Duodenal mucosa (tissue), 2 donors: Measurements from ENCODE around the gene BSPRY.

Experiments
- H3K27ac ChIP-seq: one replicate; pipeline ENCODE4 v1.7.0; 2013; ENCODE audit warnings: low read depth, low read length
- H3K27me3 ChIP-seq, 2 donors: one replicate each; pipeline ENCODE4 v1.7.0; 2013; ENCODE audit warnings: low read length in 2 of 2, control low read depth in 1 of 2; ENCODE audit not compliant: insufficient read depth in 2 of 2, control insufficient read depth in 1 of 2
- H3K36me3 ChIP-seq, 2 donors: one replicate each; pipeline ENCODE4 v1.7.0; 2013; ENCODE audit warnings: low read length in 2 of 2, control low read depth in 1 of 2; ENCODE audit not compliant: insufficient read depth in 2 of 2, control insufficient read depth in 1 of 2
- H3K4me1 ChIP-seq, 2 donors: one replicate each; pipeline ENCODE4 v1.7.0; 2013; ENCODE audit warnings: low read length in 2 of 2, control low read depth in 1 of 2; ENCODE audit not compliant: insufficient read depth in 2 of 2, control insufficient read depth in 1 of 2
- H3K4me3 ChIP-seq, 2 donors: one replicate each; pipeline ENCODE4 v1.7.0; 2013; ENCODE audit warnings: low read length in 2 of 2, low read depth in 1 of 2
- H3K9ac ChIP-seq, 2 donors: one replicate each; pipeline ENCODE4 v1.7.0; 2013; ENCODE audit warnings: low read length in 2 of 2, low read depth in 1 of 2
- H3K9me3 ChIP-seq, 2 donors: one replicate each; pipeline ENCODE4 v1.7.0; 2013; ENCODE audit warnings: low read length in 2 of 2, control low read depth in 1 of 2; ENCODE audit not compliant: control insufficient read depth in 1 of 2

Gene BSPRY

GRCh38 chr9:113390192-113390960 lies 41.0 kb downstream of the BSPRY start:
- Histone ChIP-seq H3K9me3 (no peaks in the 10 kb centered on the region), H3K4me1 (peaks cover 38 to 40% of the 10 kb centered on the region in 2 donors), H3K36me3 (peaks cover 28 to 62% of the 10 kb centered on the region in 2 donors), H3K27ac (no peak overlapping the region), H3K27me3 (no peaks in the 10 kb centered on the region), H3K4me3 (no peak overlapping the region), H3K9ac (no peak overlapping the region)

GRCh38 chr9:113391917-113392316 lies 42.6 kb downstream of the BSPRY start:
- Histone ChIP-seq H3K27ac (no peak overlapping the region), H3K9me3 (no peaks in the 10 kb centered on the region), H3K4me1 (peaks cover 27 to 42% of the 10 kb centered on the region in 2 donors), H3K4me3 (no peak overlapping the region), H3K9ac (no peak overlapping the region), H3K36me3 (peaks cover 31 to 59% of the 10 kb centered on the region in 2 donors), H3K27me3 (no peaks in the 10 kb centered on the region)

GRCh38 chr9:113393281-113393680 lies 43.9 kb downstream of the BSPRY start:
- no peak overlapping the region for H3K27ac ChIP-seq
- H3K9ac ChIP-seq = no peak overlapping the region
- peaks cover 27 to 40% of the 10 kb centered on the region in 2 donors for H3K4me1 ChIP-seq
- no peaks in the 10 kb centered on the region for H3K9me3 ChIP-seq
- peaks cover 31 to 54% of the 10 kb centered on the region in 2 donors for H3K36me3 ChIP-seq
- H3K27me3 ChIP-seq = no peaks in the 10 kb centered on the region
- H3K4me3 ChIP-seq = no peak overlapping the region

GRCh38 chr9:113395000-113395861 lies 45.9 kb downstream of the BSPRY start:
- H3K27me3 ChIP-seq = no peaks in the 10 kb centered on the region
- no peak overlapping the region for H3K27ac ChIP-seq
- H3K9ac ChIP-seq = no peak overlapping the region
- H3K36me3 ChIP-seq = peaks cover 23 to 38% of the 10 kb centered on the region in 2 donors
- H3K9me3 ChIP-seq = no peaks in the 10 kb centered on the region
- no peak overlapping the region for H3K4me3 ChIP-seq
- H3K4me1 ChIP-seq = peaks cover 30 to 45% of the 10 kb centered on the region in 2 donors

- H3K9me3 ChIP-seq = no peaks in the 10 kb centered on the region
- H3K36me3 ChIP-seq = peaks cover 6 to 18% of the 10 kb centered on the region in 2 donors
- H3K27ac ChIP-seq = no peak overlapping the region
- H3K27me3 ChIP-seq = no peaks in the 10 kb centered on the region
- peaks cover 38 to 53% of the 10 kb centered on the region in 2 donors for H3K4me1 ChIP-seq
- no peak overlapping the region for H3K4me3 ChIP-seq
- H3K9ac ChIP-seq = no peak overlapping the region
Measured at GRCh38 chr9:113397203-113397631, 47.9 kb downstream of the BSPRY start.

- Histone ChIP-seq H3K27me3 (no peaks in the 10 kb centered on the region), H3K9ac (no peak overlapping the region), H3K27ac (no peak overlapping the region), H3K36me3 (peaks cover 3 to 7% of the 10 kb centered on the region in 2 donors), H3K9me3 (no peaks in the 10 kb centered on the region), H3K4me1 (peaks cover 38 to 53% of the 10 kb centered on the region in 2 donors), H3K4me3 (no peak overlapping the region)
Measured at GRCh38 chr9:113398796-113399195, 49.5 kb downstream of the BSPRY start.

GRCh38 chr9:113399646-113400200 lies 50.4 kb downstream of the BSPRY start:
- H3K27ac ChIP-seq = no peak overlapping the region
- H3K4me1 ChIP-seq = peaks cover 38 to 53% of the 10 kb centered on the region in 2 donors
- H3K27me3 ChIP-seq = no peaks in the 10 kb centered on the region
- H3K36me3 ChIP-seq = peaks cover 3 to 7% of the 10 kb centered on the region in 2 donors
- H3K4me3 ChIP-seq = peak overlapping the region; percentile 45 to 86
- H3K9ac ChIP-seq = peak overlapping the region; percentile 29 to 32
- no peaks in the 10 kb centered on the region for H3K9me3 ChIP-seq

- no peaks in the 10 kb centered on the region for H3K9me3 ChIP-seq
- H3K4me1 ChIP-seq = peaks cover 38 to 45% of the 10 kb centered on the region in 2 donors
- H3K9ac ChIP-seq = peak within 1 kb of the TSS; percentile 58 to 71
- H3K27me3 ChIP-seq = no peaks in the 10 kb centered on the region
- peak within 1 kb of the TSS; percentile 68 for H3K27ac ChIP-seq
- peaks cover 0 to 3% of the 10 kb centered on the region in 2 donors for H3K36me3 ChIP-seq
- peak within 1 kb of the TSS; percentile 79 to 86 for H3K4me3 ChIP-seq
Measured at GRCh38 chr9:113401027-113401792, 51.9 kb downstream of the BSPRY start, which contains the start of gene ALAD. Gene ALAD (minus strand): TSS chr9:113401284. CDS start chr9:113393559, 7,725 bp downstream.

GRCh38 chr9:113403646-113404045 lies 54.3 kb downstream of the BSPRY start:
- no peak overlapping the region for H3K9ac ChIP-seq
- H3K4me3 ChIP-seq = no peak overlapping the region
- H3K9me3 ChIP-seq = no peaks in the 10 kb centered on the region
- no peaks in the 10 kb centered on the region for H3K27me3 ChIP-seq
- peaks cover 22 to 28% of the 10 kb centered on the region in 2 donors for H3K4me1 ChIP-seq
- H3K36me3 ChIP-seq = peaks cover 4 to 17% of the 10 kb centered on the region in 2 donors
- H3K27ac ChIP-seq = no peak overlapping the region
